DOHH2 (cell line): ENCODE data around the gene CDH2.

ENCODE experiments used
- H3F3A ChIP-seq: fragments of 200-600 bp; sonication (generic), shearing (Covaris generic); 2 replicates; pipeline ENCODE4 v1.6.0; 2016; ENCODE audit warnings: antibody characterized with exemption, mild to moderate bottlenecking; ENCODE audit not compliant: control insufficient read depth, insufficient read depth
- H3K27ac ChIP-seq: fragments of 200-600 bp; sonication (generic); 2 replicates; pipeline ENCODE4 v1.5.1; 2014; ENCODE audit warnings: low read depth, mild to moderate bottlenecking, low read length, moderate library complexity
- H3K27me3 ChIP-seq: fragments of 200-600 bp; sonication (generic); 2 replicates; pipeline ENCODE4 v1.6.1; 2014; ENCODE audit warnings: mild to moderate bottlenecking, low read length, mixed read lengths; ENCODE audit not compliant: control insufficient read depth
- H3K36me3 ChIP-seq: fragments of 200-600 bp; sonication (generic); 2 replicates; pipeline ENCODE4 v1.6.1; 2014; ENCODE audit warnings: mild to moderate bottlenecking, low read length, moderate library complexity, mixed read lengths; ENCODE audit not compliant: control insufficient read depth
- H3K4me1 ChIP-seq: fragments of 200-600 bp; sonication (generic); 2 replicates; pipeline ENCODE4 v1.6.1; 2014; ENCODE audit warnings: mild to moderate bottlenecking, low read length, mixed read lengths; ENCODE audit not compliant: control insufficient read depth
- H3K4me2 ChIP-seq: fragments of 200-600 bp; sonication (generic); 2 replicates; pipeline ENCODE4 v1.6.0; 2014; ENCODE audit warnings: mild to moderate bottlenecking, low read length, moderate library complexity
- H3K4me3 ChIP-seq: fragments of 200-600 bp; sonication (generic); 2 replicates; pipeline ENCODE4 v1.5.1; 2014; ENCODE audit warnings: mild to moderate bottlenecking, low read length, mixed read lengths
- H3K79me2 ChIP-seq: fragments of 200-600 bp; sonication (generic); 2 replicates; pipeline ENCODE4 v1.6.1; 2014; ENCODE audit warnings: mild to moderate bottlenecking, low read length, mixed read lengths; ENCODE audit not compliant: control insufficient read depth
- H3K9me2 ChIP-seq: fragments of 200-600 bp; sonication (generic); replicated peaks from 2 replicates; pipeline ENCODE4 v1.6.1; 2014; ENCODE audit warnings: mild to moderate bottlenecking, low read length, mixed read lengths; ENCODE audit not compliant: control insufficient read depth
- H3K9me3 ChIP-seq: fragments of 200-600 bp; sonication (generic); 2 replicates; pipeline ENCODE4 v1.6.1; 2014; ENCODE audit warnings: antibody characterized with exemption, low read length, mixed read lengths; ENCODE audit not compliant: control insufficient read depth, insufficient read depth
- H4K20me1 ChIP-seq: fragments of 200-600 bp; sonication (generic); 2 replicates; pipeline ENCODE4 v1.6.0; 2014; ENCODE audit warnings: low read depth, mild to moderate bottlenecking, antibody characterized with exemption, low read length, moderate library complexity; ENCODE audit not compliant: control insufficient read depth, insufficient read depth
- CTCF ChIP-seq: fragments of 200-600 bp; sonication (generic); IDR thresholded peaks from one replicate; pipeline ENCODE4 v1.5.1; 2014; ENCODE audit warnings: antibody characterized with exemption, mild to moderate bottlenecking, low read depth, low read length; ENCODE audit not compliant: poor library complexity, severe bottlenecking
- EZH2phosphoT487 ChIP-seq: fragments of 200-600 bp; sonication (generic); IDR thresholded peaks from 2 replicates; pipeline ENCODE4 v1.6.1; 2017; ENCODE audit warnings: borderline replicate concordance, mild to moderate bottlenecking, antibody characterized with exemption, low read length, moderate library complexity, mixed read lengths

Gene CDH2

DNA sequence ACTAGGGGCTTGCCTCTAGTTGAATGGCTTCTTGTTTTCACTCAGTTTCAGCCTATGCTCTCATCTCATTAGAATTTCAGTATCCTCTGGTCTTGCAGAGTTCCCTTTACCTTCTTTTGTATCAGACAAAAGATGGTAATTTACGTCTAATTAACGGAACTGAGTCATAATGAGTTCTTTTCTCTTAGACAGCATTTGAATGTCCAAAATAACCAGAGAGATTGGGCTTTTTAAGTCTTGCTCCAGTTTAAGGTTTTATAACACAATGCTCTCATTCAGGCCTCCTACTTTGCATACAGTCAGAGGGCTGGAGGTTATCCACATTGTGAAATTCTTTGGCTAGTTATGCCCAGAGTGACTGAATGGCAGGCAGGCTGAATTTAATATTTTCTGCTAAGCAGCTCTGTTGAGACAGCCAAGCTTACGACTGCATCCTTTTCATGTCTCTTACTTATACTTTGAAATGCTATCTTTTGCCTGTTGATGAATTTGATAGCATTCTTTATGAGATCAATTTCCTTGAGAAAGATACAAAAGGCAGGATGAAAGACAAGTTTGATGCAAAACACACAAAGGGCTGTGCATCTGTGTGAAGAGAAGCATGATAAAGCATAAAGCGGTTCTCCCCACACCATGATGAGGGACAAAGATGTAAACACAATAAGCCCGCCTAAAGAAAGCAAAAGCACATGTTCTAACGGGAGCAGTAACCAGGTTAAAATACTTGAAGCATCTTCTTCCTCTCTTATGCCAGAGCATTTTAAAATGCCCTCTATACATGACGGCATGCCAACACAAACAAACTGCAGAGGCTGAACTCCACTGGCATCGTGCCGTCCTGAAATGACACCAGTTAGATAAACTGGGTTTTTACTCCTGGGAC is 90.0 kb downstream of the CDH2 start:
- no peaks in the 10 kb centered on the region for H3K27me3 ChIP-seq
- TF ChIP-seq EZH2phosphoT487 = no peak
- no peak for TF ChIP-seq CTCF
- H3K4me3 ChIP-seq = no peak overlapping the region
- no peaks in the 10 kb centered on the region for H3K79me2 ChIP-seq
- H4K20me1 ChIP-seq = no peaks in the 10 kb centered on the region
- no peak overlapping the region for H3K4me2 ChIP-seq
- no peaks in the 10 kb centered on the region for H3K36me3 ChIP-seq
- no peaks in the 10 kb centered on the region for H3F3A ChIP-seq
- no peaks in the 10 kb centered on the region for H3K9me2 ChIP-seq
- H3K27ac ChIP-seq = no peak overlapping the region
- peaks cover 2% of the 10 kb centered on the region; the same call in 1 of the 2 replicates for H3K9me3 ChIP-seq
- no peaks in the 10 kb centered on the region for H3K4me1 ChIP-seq

- Histone ChIP-seq H3K27ac (no peak overlapping the region), H3K4me3 (no peak overlapping the region), H4K20me1 (no peaks in the 10 kb centered on the region), H3K4me1 (no peaks in the 10 kb centered on the region), H3K9me2 (no peaks in the 10 kb centered on the region), H3K27me3 (no peaks in the 10 kb centered on the region), H3K4me2 (no peak overlapping the region), H3F3A (no peaks in the 10 kb centered on the region), H3K79me2 (no peaks in the 10 kb centered on the region), H3K36me3 (no peaks in the 10 kb centered on the region), H3K9me3 (peaks cover 2% of the 10 kb centered on the region; the same call in 1 of the 2 replicates)
- no peak for TF ChIP-seq CTCF
- no peak for TF ChIP-seq EZH2phosphoT487
These were observed 95.4 kb downstream of the CDH2 start for GRCh38 chr18:28081516-28081915.

GRCh38 chr18:28080876-28081300 is 96.0 kb downstream of the CDH2 start:
- H3K27ac ChIP-seq = no peak overlapping the region
- no peaks in the 10 kb centered on the region for H3K79me2 ChIP-seq
- TF ChIP-seq EZH2phosphoT487 = no peak
- TF ChIP-seq CTCF = no peak
- no peaks in the 10 kb centered on the region for H3K36me3 ChIP-seq
- H3K4me1 ChIP-seq = no peaks in the 10 kb centered on the region
- no peak overlapping the region for H3K4me3 ChIP-seq
- H3K4me2 ChIP-seq = no peak overlapping the region
- H3K27me3 ChIP-seq = no peaks in the 10 kb centered on the region
- H3F3A ChIP-seq = no peaks in the 10 kb centered on the region
- no peaks in the 10 kb centered on the region for H4K20me1 ChIP-seq
- peaks cover 2% of the 10 kb centered on the region; the same call in 1 of the 2 replicates for H3K9me3 ChIP-seq
- no peaks in the 10 kb centered on the region for H3K9me2 ChIP-seq
